HCT116 (cell line): ENCODE measurements around the gene NXPE3. TPM values are rescaled to one million over a fixed set of nuclear protein-coding genes. Genes with fewer than 3 reads are reported as not detected.

Experiments
- ATAC-seq: fragments of 200-7000 bp; cut with Tn5 transposase; 2 replicates; pipeline ENCODE4 v1.9.1; 2020; ENCODE audit warnings: mild to moderate bottlenecking, moderate library complexity
- BruUV-seq: library from RNA; stranded (reverse); fragments of 400-500 nt; replicated peaks from 2 replicates; lab custom pipeline; 2021; lab: Mats Ljungman, UMichigan
- CTCF ChIA-PET: fragments of 300-600 bp; sonication (Branson Sonifier 250); formaldehyde crosslinking; loops from one replicate; lab custom pipeline; 2021; ENCODE audit warnings: antibody characterized with exemption; lab: Charles Lee
- POLR2A ChIA-PET: fragments of 300-600, 350-600 bp; sonication (Branson Sonifier 250); formaldehyde crosslinking; loops from one replicate; lab custom pipeline; 2021; ENCODE audit warnings: antibody characterized with exemption; lab: Charles Lee
- RAD21 ChIA-PET, 2 experiments: fragments of 300-600 bp; sonication (Branson Sonifier 250); formaldehyde crosslinking; loops; one replicate each; lab custom pipeline; 2023; ENCODE audit warnings: low total read pairs in 2 of 2; ENCODE audit not compliant: uncharacterized antibody in 2 of 2, unreplicated experiment in 2 of 2, low non-redundant PET in 1 of 2; lab: Charles Lee
- DNase-seq: peaks from one replicate; pipeline ENCODE4 v3.0.0-alpha.2; 2010; ENCODE audit warnings: low read depth, low spot score
- H2AFZ ChIP-seq: fragments of 200-600 bp; shearing (Covaris generic), sonication (generic); 2 replicates; pipeline ENCODE4 v1.6.1; 2017; ENCODE audit warnings: low read depth, mixed run types, mixed read lengths, antibody characterized with exemption, low read length; ENCODE audit not compliant: poor library complexity, severe bottlenecking
- H3K27ac ChIP-seq: 2 replicates; pipeline ENCODE4 v1.5.1; 2012; ENCODE audit warnings: low read depth, low read length
- H3K27me3 ChIP-seq: fragments of 200-600 bp; sonication (generic); 2 replicates; pipeline ENCODE4 v1.6.1; 2016; ENCODE audit warnings: mixed run types, low read length, mixed read lengths; ENCODE audit not compliant: insufficient read depth
- H3K36me3 ChIP-seq, 2 experiments: fragments of 200-500 bp in 1 of 2; fragments of 200-600 bp in 1 of 2; sonication (Bioruptor generic) in 1 of 2; sonication (generic) in 1 of 2; 2 replicates each; pipeline versions ENCODE4 v1.5.1 to v1.6.1; 2014 to 2016; ENCODE audit warnings: low read length in 2 of 2, inconsistent platforms in 1 of 2, mixed read lengths in 1 of 2, mixed run types in 1 of 2; ENCODE audit not compliant: insufficient read depth in 2 of 2, control insufficient read depth in 1 of 2
- H3K4me1 ChIP-seq, 2 experiments: fragments of 200-600 bp in 1 of 2; sonication (generic) in 1 of 2; 2 replicates each; pipeline versions ENCODE4 v1.5.1 to v1.6.1; 2012 to 2017; ENCODE audit warnings: low read length in 2 of 2, inconsistent platforms in 1 of 2, mild to moderate bottlenecking in 1 of 2, mixed read lengths in 1 of 2, mixed run types in 1 of 2, moderate library complexity in 1 of 2; ENCODE audit not compliant: insufficient read depth in 2 of 2, control insufficient read depth in 1 of 2
- H3K4me2 ChIP-seq: fragments of 200-600 bp; sonication (generic); 2 replicates; pipeline ENCODE4 v1.6.1; 2017; ENCODE audit warnings: mixed run types, low read length, mixed read lengths
- H3K4me3 ChIP-seq, 2 experiments: fragments of 200-600 bp in 1 of 2; sonication (generic) in 1 of 2; replicated peaks in 1 of 2; 2 replicates each; pipeline ENCODE4 v1.5.1; 2011 to 2016; ENCODE audit warnings: low read length in 2 of 2, control low read depth in 1 of 2, low read depth in 1 of 2, mild to moderate bottlenecking in 1 of 2, mixed read lengths in 1 of 2, mixed run types in 1 of 2
- H3K79me2 ChIP-seq: fragments of 200-600 bp; sonication (generic); 2 replicates; pipeline ENCODE4 v1.6.1; 2017; ENCODE audit warnings: mild to moderate bottlenecking, mixed run types, low read length, moderate library complexity, mixed read lengths; ENCODE audit not compliant: insufficient read depth
- H3K9ac ChIP-seq: fragments of 200-600 bp; sonication (generic); 2 replicates; pipeline ENCODE4 v1.6.1; 2016; ENCODE audit warnings: low read length, mixed read lengths
- H3K9me2 ChIP-seq: fragments of 200-600 bp; sonication (generic), shearing (Covaris generic); 2 replicates; pipeline ENCODE4 v1.6.1; 2017; ENCODE audit warnings: mixed run types, mild to moderate bottlenecking, moderate library complexity; ENCODE audit not compliant: insufficient read depth
- H3K9me3 ChIP-seq, 2 experiments: fragments of 200-500 bp in 1 of 2; fragments of 200-600 bp in 1 of 2; sonication (Bioruptor generic) in 1 of 2; sonication (generic) in 1 of 2; 2 replicates each; pipeline ENCODE4 v1.6.1; 2014 to 2017; ENCODE audit warnings: low read length in 2 of 2, mixed read lengths in 2 of 2, inconsistent platforms in 1 of 2, low read depth in 1 of 2, mild to moderate bottlenecking in 1 of 2, mixed run types in 1 of 2, moderate library complexity in 1 of 2; ENCODE audit not compliant: control insufficient read depth in 1 of 2, insufficient read depth in 1 of 2
- H4K20me1 ChIP-seq: fragments of 200-600 bp; sonication (generic), shearing (Covaris generic); 2 replicates; pipeline ENCODE4 v1.6.1; 2017; ENCODE audit warnings: mixed run types, mild to moderate bottlenecking, moderate library complexity; ENCODE audit not compliant: insufficient read depth
- CBX3 ChIP-seq: IDR thresholded peaks from 2 replicates; pipeline ENCODE4 v1.6.1; 2012; ENCODE audit warnings: low read depth
- CEBPB ChIP-seq: IDR thresholded peaks from 2 replicates; pipeline ENCODE4 v1.6.1; 2012; ENCODE audit warnings: low read depth
- EZH2 ChIP-seq: fragments of 200-600 bp; sonication (generic); IDR thresholded peaks from 2 replicates; pipeline ENCODE4 v1.6.1; 2017; ENCODE audit warnings: antibody characterized with exemption, mixed run types
- POLR2A ChIP-seq: IDR thresholded peaks from 2 replicates; pipeline ENCODE4 v1.7.0; 2011; ENCODE audit warnings: borderline replicate concordance; ENCODE audit not compliant: insufficient read depth, insufficient read length; ENCODE audit errors: extremely low read depth
- RAD21 ChIP-seq: IDR thresholded peaks from 2 replicates; pipeline ENCODE4 v1.6.1; 2012; ENCODE audit warnings: low read depth, mild to moderate bottlenecking
- SIN3A ChIP-seq: IDR thresholded peaks from 2 replicates; pipeline ENCODE4 v1.6.1; 2012; ENCODE audit warnings: low read depth
- SP1 ChIP-seq: IDR thresholded peaks from 2 replicates; pipeline ENCODE4 v1.6.1; 2012; ENCODE audit warnings: low read depth
- SRF ChIP-seq: IDR thresholded peaks from 2 replicates; pipeline ENCODE4 v1.6.1; 2012; ENCODE audit warnings: low read depth
- YY1 ChIP-seq: IDR thresholded peaks from 2 replicates; pipeline ENCODE4 v1.6.1; 2011; ENCODE audit warnings: low read length, low read depth, moderate library complexity, mild to moderate bottlenecking; ENCODE audit not compliant: insufficient replicate concordance; ENCODE audit errors: extremely low read depth
- ZFX ChIP-seq: fragments of 450-650 bp; IDR thresholded peaks from 2 replicates; pipeline ENCODE4 v1.6.1; 2017
- intact Hi-C: fragments of 100-400 bp; cut with micrococcal nuclease; formaldehyde crosslinking; loops from 2 replicates; pipeline ENCODE4 v1.10.0; 2022
- total RNA-seq: library from RNA; stranded (reverse); gene quantifications from one replicate; pipeline ENCODE4 v1.2.1, GENCODE V29; 2021; ENCODE audit not compliant: unreplicated experiment
- TF ChIP-seq, protein P1 (sequence below): IDR thresholded peaks from 2 replicates; pipeline ENCODE4 v1.6.1; 2012; ENCODE audit warnings: low read depth
- TF ChIP-seq, protein P2 (sequence below): IDR thresholded peaks from 2 replicates; pipeline ENCODE4 v1.6.1; 2012

Gene NXPE3
- total RNA-seq, 1 experiment from 2014 or later: 4.3 TPM

DNA sequence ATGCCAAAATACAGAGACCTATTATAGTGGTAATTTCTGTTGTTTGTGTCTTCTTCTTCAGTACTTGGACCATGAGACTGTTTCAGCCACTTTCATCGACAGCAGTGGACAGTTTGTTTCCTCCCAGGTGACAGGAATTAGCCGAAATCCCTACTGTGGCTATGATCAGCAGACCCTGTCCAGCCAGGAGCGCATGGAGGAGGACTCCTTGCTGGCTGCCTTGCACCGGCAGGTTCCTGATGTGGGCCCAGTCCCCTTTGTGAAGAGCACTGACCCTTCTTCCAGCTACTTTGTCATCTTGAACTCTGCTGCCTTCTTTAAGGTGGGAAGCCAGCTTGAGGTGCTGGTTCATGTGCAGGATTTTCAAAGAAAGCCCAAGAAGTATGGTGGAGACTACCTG, 22.2 kb downstream of the NXPE3 start:
- no peak for DNase-seq
- ChIA-PET POLR2A (no interaction called here), CTCF (interaction anchor here (0.8 kb wide), 1 partner anchor 424 kb away, joined by 3 read pairs; no protein-coding TSS in a partner anchor), RAD21 (no interaction called here)
- Histone ChIP-seq H3K9ac (no peak overlapping the region), H3K9me2 (no peaks in the 10 kb centered on the region), H2AFZ (no peak overlapping the region), H3K4me1 (no peaks in the 10 kb centered on the region), H3K4me2 (no peak overlapping the region), H3K79me2 (no peaks in the 10 kb centered on the region), H3K4me3 (no peak overlapping the region), H4K20me1 (no peaks in the 10 kb centered on the region), H3K27me3 (no peaks in the 10 kb centered on the region), H3K27ac (no peak overlapping the region), H3K36me3 (no peaks in the 10 kb centered on the region), H3K9me3 (no peaks in the 10 kb centered on the region)
- no TSS peak for BruUV-seq
- TF ChIP-seq, protein P1, sequence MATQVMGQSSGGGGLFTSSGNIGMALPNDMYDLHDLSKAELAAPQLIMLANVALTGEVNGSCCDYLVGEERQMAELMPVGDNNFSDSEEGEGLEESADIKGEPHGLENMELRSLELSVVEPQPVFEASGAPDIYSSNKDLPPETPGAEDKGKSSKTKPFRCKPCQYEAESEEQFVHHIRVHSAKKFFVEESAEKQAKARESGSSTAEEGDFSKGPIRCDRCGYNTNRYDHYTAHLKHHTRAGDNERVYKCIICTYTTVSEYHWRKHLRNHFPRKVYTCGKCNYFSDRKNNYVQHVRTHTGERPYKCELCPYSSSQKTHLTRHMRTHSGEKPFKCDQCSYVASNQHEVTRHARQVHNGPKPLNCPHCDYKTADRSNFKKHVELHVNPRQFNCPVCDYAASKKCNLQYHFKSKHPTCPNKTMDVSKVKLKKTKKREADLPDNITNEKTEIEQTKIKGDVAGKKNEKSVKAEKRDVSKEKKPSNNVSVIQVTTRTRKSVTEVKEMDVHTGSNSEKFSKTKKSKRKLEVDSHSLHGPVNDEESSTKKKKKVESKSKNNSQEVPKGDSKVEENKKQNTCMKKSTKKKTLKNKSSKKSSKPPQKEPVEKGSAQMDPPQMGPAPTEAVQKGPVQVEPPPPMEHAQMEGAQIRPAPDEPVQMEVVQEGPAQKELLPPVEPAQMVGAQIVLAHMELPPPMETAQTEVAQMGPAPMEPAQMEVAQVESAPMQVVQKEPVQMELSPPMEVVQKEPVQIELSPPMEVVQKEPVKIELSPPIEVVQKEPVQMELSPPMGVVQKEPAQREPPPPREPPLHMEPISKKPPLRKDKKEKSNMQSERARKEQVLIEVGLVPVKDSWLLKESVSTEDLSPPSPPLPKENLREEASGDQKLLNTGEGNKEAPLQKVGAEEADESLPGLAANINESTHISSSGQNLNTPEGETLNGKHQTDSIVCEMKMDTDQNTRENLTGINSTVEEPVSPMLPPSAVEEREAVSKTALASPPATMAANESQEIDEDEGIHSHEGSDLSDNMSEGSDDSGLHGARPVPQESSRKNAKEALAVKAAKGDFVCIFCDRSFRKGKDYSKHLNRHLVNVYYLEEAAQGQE: no peak
- TF ChIP-seq EZH2 (no peak), SIN3A (no peak), RAD21 (no peak), POLR2A (no peak), CEBPB (no peak), SRF (no peak), CBX3 (no peak), ZFX (no peak), SP1 (no peak), YY1 (no peak)
- TF ChIP-seq, protein P2, sequence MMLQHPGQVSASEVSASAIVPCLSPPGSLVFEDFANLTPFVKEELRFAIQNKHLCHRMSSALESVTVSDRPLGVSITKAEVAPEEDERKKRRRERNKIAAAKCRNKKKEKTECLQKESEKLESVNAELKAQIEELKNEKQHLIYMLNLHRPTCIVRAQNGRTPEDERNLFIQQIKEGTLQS: no peak
- ATAC-seq: no peak
- intact Hi-C loops: loop anchor here (5.0 kb wide), 1 partner anchor 104 kb away; no protein-coding TSS in a partner anchor
